Measurements from ENCODE around the gene SARNP. TPM values are rescaled to one million over a fixed set of nuclear protein-coding genes. Genes with fewer than 3 reads are reported as not detected.
"Not testable (repeated sequence)": the region's sequence is repeated elsewhere in the genome, so short reads cannot be mapped to it uniquely, and the experiment has no call there.

The SARNP gene
- polyA plus RNA-seq, 1 experiment = 52.1 TPM

- H3K36me3 ChIP-seq (ENCODE audit: control insufficient read depth, insufficient read depth, low read length) = peaks cover 3% of the 10 kb centered on the region; the same call in 1 of the 2 replicates
- no peak for TF ChIP-seq CTCF (IDR thresholded peaks at IDR 0.05; ENCODE audit: insufficient read depth, low read depth, low read length)
- ChIA-PET POLR2A (no interaction called here), CTCF (interaction anchor here (1.0 to 1.5 kb wide), 2 partner anchors 14 to 29 kb away, joined by 3 to 5 read pairs; no protein-coding TSS in a partner anchor)
- no peak overlapping the region for H3K4me3 ChIP-seq (ENCODE audit: low read depth, low read length)
- no peaks in the 10 kb centered on the region for H3K27me3 ChIP-seq (ENCODE audit: control insufficient read depth, insufficient read depth, low read length)
- no peak for DNase-seq (ENCODE audit: low read depth)
Measured at GRCh38 chr12:55765736-55766290, 51.7 kb downstream of the SARNP start.

GRCh38 chr12:55762646-55763045 lies 54.9 kb downstream of the SARNP start:
- H3K27me3 ChIP-seq (ENCODE audit: control insufficient read depth, insufficient read depth, low read length) = no peaks in the 10 kb centered on the region
- CTCF ChIA-PET = interaction anchor here (2.3 kb wide), 1 partner anchor 24 kb away, joined by 8 read pairs; no protein-coding TSS in a partner anchor
- POLR2A ChIA-PET = no interaction called here
- DNase-seq (ENCODE audit: low read depth) = no peak
- peaks cover 7% of the 10 kb centered on the region; the same call in 1 of the 2 replicates for H3K36me3 ChIP-seq (ENCODE audit: control insufficient read depth, insufficient read depth, low read length)
- H3K4me3 ChIP-seq (ENCODE audit: low read depth, low read length) = no peak overlapping the region
- no peak for TF ChIP-seq CTCF (IDR thresholded peaks at IDR 0.05; ENCODE audit: insufficient read depth, low read depth, low read length)

DNA sequence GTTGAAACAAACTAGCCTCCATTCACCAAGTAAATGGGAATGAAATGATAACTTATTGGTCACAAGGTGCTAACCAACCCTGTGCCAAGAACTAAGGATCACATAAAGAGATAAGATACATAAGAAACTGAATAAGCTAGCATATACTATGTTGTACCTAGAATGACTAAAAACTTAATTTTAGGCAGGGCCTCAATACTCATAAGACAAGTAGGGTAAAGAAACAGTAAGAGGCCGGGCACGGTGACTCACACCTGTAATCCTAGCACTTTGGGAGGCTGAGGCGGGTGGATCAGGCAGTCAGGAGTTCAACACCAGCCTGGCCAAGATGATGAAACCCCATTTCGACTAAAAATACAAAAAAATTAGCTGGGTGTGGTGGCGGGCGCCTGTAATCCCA lies 56.9 kb downstream of the SARNP start:
- H3K4me3 ChIP-seq (ENCODE audit: low read depth, low read length) = no peak overlapping the region
- ChIA-PET POLR2A (no interaction called here), CTCF (interaction anchor here (1.2 to 1.6 kb wide), 3 partner anchors 13 to 179 kb away, joined by 3 to 4 read pairs (median 3); no protein-coding TSS in a partner anchor)
- peaks cover 8% of the 10 kb centered on the region for H3K36me3 ChIP-seq (ENCODE audit: control insufficient read depth, insufficient read depth, low read length)
- no peak for DNase-seq (ENCODE audit: low read depth)
- TF ChIP-seq CTCF (IDR thresholded peaks at IDR 0.05; ENCODE audit: insufficient read depth, low read depth, low read length) = no peak
- no peaks in the 10 kb centered on the region for H3K27me3 ChIP-seq (ENCODE audit: control insufficient read depth, insufficient read depth, low read length)

- CTCF ChIA-PET = interaction anchor here (1.0 to 1.5 kb wide), 3 partner anchors 11 to 49 kb away, joined by 3 read pairs; no protein-coding TSS in a partner anchor
- H3K36me3 ChIP-seq (ENCODE audit: control insufficient read depth, insufficient read depth, low read length); DNase-seq (ENCODE audit: low read depth); H3K4me3 ChIP-seq (ENCODE audit: low read depth, low read length); H3K27me3 ChIP-seq (ENCODE audit: control insufficient read depth, insufficient read depth, low read length); POLR2A ChIA-PET: not testable (repeated sequence)
Measured at GRCh38 chr12:55758575-55758974, 58.9 kb downstream of the SARNP start.

DNA sequence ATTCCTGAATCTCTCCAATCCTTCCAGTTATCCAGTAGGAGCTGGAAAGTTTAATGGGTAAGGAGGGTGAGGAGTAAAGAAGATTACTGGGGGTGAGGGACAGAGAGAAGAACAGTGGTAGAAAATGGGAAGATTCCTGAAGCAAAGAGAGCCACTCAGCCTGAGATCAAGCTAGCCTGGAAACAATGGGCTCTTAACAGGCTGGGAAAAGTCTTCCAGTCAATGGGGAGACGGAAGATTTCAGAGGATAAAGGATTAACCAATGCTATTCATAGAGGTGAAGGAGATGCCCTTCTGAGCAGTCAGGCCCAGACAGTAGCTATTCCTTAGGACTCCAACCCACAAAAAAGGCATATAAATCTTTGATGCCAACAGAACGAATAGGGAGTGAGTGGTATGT lies 59.8 kb downstream of the SARNP start:
- Histone ChIP-seq H3K4me3 (ENCODE audit: low read depth, low read length) (no peak overlapping the region), H3K27me3 (ENCODE audit: control insufficient read depth, insufficient read depth, low read length) (no peaks in the 10 kb centered on the region), H3K36me3 (ENCODE audit: control insufficient read depth, insufficient read depth, low read length) (peaks cover 15% of the 10 kb centered on the region)
- TF ChIP-seq CTCF (IDR thresholded peaks at IDR 0.05; ENCODE audit: insufficient read depth, low read depth, low read length) = no peak
- POLR2A ChIA-PET = no interaction called here
- CTCF ChIA-PET = interaction anchor here (1.0 to 1.1 kb wide), 2 partner anchors 39 to 50 kb away, joined by 3 read pairs; no protein-coding TSS in a partner anchor
- no peak for DNase-seq (ENCODE audit: low read depth)

GRCh38 chr12:55755246-55755645 lies 62.3 kb downstream of the SARNP start:
- ChIA-PET POLR2A (no interaction called here), CTCF (interaction anchor here (0.7 to 1.9 kb wide), 7 partner anchors 9 to 185 kb away, joined by 3 to 6 read pairs (median 3); partner anchors contain the start of gene DGKA)
- TF ChIP-seq CTCF (IDR thresholded peaks at IDR 0.05; ENCODE audit: insufficient read depth, low read depth, low read length) = no peak
- no peak for DNase-seq (ENCODE audit: low read depth)
- Histone ChIP-seq H3K27me3 (ENCODE audit: control insufficient read depth, insufficient read depth, low read length) (no peaks in the 10 kb centered on the region), H3K4me3 (ENCODE audit: low read depth, low read length) (no peak overlapping the region), H3K36me3 (ENCODE audit: control insufficient read depth, insufficient read depth, low read length) (peaks cover 24% of the 10 kb centered on the region)
